Panc1 (cell line): ENCODE data around the gene TCF3.
A peak's percentile ranks its signal among the peaks of the same experiment; 100 is the strongest.

Experiments used
- CTCF ChIP-seq: fragments of 450-650 bp; IDR thresholded peaks from 2 replicates; pipeline ENCODE4 v1.5.1; 2017; ENCODE audit warnings: mild to moderate bottlenecking
- POLR2AphosphoS5 ChIP-seq: IDR thresholded peaks from 2 replicates; pipeline ENCODE4 v1.6.1; 2012; ENCODE audit warnings: mild to moderate bottlenecking, low read depth, low read length, moderate library complexity
- REST ChIP-seq, 2 experiments: IDR thresholded peaks; 2 replicates each; pipeline ENCODE4 v1.6.1; 2011 to 2012; ENCODE audit warnings: low read depth in 2 of 2, control low read depth in 1 of 2, low read length in 1 of 2, mild to moderate bottlenecking in 1 of 2, moderate library complexity in 1 of 2; ENCODE audit not compliant: insufficient read depth in 1 of 2
- SIN3A ChIP-seq: IDR thresholded peaks from 2 replicates; pipeline ENCODE4 v1.6.1; 2012; ENCODE audit warnings: low read depth, mild to moderate bottlenecking, low read length, moderate library complexity, borderline replicate concordance; ENCODE audit not compliant: insufficient read depth
- TCF7L2 ChIP-seq: IDR thresholded peaks from 2 replicates; pipeline ENCODE4 v1.6.1; 2011; ENCODE audit warnings: mild to moderate bottlenecking, low read depth, low read length, inconsistent platforms

- TF ChIP-seq REST (IDR thresholded peaks at IDR 0.05; ENCODE audit: insufficient read depth in 1 of 2, low read depth in 2 of 2, low read length in 1 of 2), result no peak
- TF ChIP-seq CTCF, result peak; percentile 95
- TF ChIP-seq SIN3A, result no peak
- no peak for TF ChIP-seq POLR2AphosphoS5
- no peak for TF ChIP-seq TCF7L2
These were observed 19.8 kb upstream of the TCF3 start for GRCh38 chr19:1672038-1672768.
